Measurements from ENCODE around the gene CNNM3. TPM values are rescaled to one million over a fixed set of nuclear protein-coding genes. Genes with fewer than 3 reads are reported as not detected.
"Not testable (repeated sequence)": the region's sequence is repeated elsewhere in the genome, so short reads cannot be mapped to it uniquely, and the experiment has no call there.

The CNNM3 gene
- 17.1 TPM for total RNA-seq

DNA sequence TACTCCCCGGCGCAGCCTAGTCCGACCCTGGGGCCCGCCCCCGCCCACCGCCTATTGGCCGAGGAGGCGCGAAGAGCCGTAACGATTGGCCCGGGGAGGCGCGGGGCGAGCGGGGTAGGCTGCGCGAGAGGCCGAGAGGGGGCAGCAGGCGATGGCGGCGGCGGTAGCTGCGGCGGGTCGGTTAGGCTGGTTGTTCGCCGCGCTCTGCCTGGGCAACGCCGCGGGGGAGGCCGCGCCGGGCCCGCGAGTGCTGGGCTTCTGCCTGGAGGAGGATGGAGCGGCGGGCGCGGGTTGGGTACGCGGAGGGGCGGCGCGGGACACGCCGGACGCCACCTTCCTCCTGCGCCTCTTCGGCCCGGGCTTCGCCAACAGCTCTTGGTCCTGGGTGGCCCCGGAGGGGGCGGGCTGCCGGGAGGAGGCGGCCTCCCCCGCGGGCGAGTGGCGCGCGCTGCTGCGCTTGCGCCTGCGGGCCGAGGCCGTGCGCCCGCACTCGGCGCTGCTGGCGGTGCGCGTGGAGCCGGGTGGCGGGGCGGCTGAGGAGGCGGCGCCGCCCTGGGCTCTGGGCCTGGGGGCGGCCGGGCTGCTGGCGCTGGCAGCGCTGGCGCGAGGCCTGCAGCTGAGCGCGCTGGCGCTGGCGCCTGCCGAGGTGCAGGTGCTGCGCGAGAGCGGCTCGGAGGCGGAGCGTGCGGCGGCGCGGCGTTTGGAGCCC lies at the start of gene CNNM3:
CNNM3 (plus strand) TSS at position 142 of the 709 bp plus-strand sequence; CDS start at position 152, 10 bp downstream.
- peak; percentile 98 for DNase-seq

DNA sequence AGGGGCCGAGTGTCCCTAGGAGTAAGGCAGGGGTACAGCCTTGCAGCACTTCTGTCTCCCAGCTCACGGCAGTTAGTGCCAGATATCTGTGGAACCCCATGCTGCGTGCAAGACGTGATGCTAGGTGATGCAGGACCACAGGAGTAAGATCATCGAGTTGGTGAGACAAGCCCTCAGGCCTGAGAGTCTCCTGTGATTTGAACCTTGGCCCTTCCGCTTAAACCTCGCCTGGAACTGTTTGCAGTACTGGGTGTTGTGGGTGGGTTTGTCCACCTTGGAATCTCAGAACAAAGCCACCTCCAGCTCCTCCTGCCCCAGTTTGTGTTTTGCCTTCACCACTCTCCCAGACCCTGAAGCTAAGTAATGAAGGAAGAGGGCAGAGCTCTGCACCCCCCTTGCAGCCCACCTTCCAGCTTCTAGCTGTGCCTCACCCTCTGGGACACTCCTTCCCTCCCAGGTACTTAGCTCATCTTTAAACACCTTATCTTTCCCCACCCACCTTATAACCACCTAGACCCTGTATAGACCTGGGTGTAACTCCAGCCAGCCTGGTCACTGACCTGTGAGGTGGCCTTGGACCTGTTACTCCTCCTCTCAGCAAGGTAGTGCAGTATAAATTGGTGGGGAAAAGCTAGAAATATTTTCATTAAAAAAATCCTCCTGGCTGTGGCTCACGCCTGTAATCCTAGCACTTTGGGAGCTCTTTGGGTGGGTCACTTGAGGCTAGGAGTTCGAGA lies 48.8 kb upstream of the CNNM3 start:
- DNase-seq, result no peak

DNA sequence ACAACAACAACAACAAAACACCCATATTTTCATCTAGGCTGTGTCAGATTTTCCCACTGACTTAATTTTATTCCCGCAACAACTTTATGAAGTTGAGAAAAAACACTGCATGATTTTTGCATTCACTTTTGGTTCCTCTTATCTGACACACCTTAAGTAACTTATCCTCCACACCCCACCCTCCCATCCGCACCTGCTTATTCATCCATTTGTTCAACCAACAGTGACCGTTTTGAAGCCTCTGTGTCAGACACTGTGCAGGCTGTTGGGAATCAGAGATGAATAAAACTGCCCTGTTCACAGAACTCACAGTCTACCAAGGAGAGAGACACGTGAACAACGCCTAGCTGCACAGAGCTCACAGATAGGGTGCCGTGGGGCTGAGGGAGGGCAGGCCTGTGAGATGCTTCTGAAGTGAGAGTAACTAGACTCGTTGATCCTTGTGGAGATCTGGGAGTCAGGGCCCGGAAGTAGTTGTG lies 47.9 kb upstream of the CNNM3 start:
- no peak for DNase-seq

DNA sequence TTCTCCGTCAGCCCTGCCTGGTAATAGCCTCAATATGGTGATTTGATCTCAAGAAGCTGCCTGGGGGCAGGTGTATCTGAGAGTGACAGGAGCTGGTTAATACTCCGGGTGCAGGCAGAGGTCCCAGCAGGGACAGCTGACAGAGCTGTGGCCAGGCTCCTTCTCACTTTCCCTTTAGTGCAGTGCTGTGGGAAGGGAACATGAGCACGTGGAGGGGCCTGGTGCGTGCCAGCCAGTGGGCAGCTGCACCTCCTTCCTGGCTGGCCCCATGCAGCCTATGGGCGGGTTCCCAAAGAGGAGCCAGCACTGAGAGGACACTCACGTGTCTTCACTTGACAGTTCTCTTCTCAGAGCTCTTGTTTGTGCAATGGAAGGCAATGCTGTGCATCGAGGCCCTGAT lies 46.3 kb upstream of the CNNM3 start:
- peak; percentile 88 for DNase-seq

DNA sequence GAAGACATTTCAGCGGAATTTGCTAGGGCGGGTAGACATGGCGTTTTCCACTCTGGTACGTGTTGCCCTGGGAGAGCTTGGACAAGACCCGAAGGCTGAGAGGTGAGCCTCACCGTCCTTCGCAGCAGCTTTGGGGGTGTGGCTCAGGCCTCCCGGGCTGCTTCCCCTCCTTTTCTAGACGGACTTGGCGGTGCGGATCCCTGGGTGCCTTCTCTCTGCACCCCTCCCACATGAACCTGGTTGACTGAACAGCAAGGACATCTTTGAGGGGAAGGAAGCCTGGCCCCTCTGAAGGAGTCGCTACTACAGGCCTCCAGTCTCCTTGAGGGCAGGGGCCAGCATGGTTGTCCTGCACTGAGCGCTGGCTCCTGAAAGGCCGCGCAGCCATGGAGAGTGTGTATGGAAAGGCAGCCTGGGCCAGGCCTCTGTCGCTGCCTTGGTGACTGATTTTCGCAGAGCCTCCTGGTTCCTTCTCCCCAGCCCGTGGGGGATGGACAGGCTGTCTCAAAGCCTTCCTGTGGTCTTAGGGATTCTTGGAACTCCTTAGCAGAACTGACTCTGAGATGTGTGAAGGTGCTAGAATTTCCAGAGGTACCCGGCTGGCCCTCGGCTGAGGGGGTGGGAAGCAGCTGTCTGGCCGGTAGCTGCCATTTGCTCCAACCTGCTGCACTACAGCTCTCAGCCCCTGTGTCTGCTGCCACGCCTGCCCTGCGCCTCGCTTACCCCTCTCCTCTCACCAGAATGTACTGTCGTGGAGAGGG lies 45.4 kb upstream of the CNNM3 start:
- peak; percentile 39 for DNase-seq

DNA sequence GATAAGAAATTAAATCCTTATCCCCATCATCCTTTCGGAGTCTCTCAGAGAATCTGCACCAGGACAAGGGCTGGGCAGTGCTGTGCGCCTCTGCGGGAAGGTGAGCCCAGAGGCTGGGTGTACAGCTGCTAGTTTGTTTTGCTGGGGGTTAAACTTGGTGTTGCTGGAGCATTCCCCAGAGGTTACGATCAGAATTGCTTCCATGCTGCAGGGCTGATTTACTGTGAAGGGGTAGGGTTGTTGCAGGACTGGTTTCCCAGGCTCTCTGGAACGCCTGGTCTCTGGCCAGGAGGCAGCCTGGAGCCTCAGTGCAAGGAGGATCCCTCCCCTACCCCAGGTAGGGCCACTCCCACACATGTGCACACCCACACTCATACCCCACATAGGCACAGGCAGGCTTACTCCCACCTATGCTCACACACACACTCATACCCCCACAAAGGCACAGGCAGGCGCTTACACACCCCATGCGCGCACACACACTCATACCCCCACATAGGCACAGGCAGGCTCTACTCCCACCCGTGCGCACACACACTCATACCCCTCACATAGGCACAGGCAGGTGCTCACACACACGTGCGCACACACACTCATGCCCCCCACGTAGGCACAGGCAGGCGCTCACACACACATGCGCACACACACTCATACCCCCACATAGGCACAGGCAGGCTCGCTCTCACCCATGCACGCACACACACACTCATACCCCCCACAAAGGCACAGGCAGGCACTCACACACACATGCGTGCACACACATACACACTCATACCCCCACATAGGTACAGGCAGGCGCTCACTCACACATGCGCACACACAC lies 44.1 kb upstream of the CNNM3 start:
- DNase-seq, result peak; percentile 46

DNA sequence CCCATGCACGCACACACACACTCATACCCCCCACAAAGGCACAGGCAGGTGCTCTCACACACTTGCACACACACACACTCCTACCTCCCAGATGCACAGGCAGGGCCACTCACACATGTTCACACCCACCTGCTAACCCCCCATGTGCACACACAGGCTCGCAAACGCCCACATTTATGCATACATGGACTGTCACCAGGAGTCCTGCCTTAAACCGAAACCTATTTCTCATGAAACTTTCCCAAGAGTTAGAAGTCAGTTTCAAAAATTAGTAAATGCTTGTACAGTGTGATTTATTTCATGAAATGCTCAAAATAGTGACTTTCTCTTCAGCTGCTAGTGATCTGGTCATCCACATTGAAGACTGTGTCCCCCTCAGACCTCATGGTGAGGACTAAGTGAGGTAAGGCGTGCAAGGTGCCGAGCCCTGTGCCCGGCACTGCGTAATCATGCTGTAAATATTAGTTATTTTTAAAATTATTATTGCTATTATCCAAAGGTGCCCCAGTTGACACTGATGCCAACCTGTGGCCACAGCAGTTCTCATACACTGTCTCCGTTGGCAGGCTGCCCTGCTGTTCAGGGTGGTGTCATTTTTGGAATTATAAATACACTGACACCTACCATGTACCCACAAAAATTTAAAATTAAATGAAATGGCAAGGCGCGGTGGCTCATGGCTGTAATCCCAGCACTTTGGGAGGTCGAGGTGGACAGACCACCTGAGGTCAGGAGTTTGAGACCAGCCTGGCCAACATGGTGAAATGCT lies 43.0 kb upstream of the CNNM3 start:
- no peak for DNase-seq

DNA sequence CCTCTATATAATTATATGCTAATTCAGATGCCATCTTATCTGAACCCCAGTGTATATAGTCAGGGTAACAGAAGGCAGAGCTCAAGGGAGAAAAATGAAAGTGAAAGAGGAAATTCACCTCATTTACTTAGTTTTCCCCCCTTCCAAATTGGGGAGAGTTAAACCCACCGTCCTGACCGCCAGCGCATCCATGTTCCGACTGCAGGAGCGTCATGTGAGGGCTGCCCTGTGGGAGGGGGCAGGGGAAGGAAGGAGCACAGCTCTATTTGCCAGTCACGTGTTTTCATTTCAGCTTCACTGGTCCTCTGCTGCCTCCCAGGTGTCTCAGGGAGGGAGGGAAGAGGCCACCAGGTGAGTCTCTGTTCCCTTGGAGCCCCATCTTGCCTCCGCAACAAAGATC lies 42.1 kb upstream of the CNNM3 start:
- DNase-seq, result no peak

DNA sequence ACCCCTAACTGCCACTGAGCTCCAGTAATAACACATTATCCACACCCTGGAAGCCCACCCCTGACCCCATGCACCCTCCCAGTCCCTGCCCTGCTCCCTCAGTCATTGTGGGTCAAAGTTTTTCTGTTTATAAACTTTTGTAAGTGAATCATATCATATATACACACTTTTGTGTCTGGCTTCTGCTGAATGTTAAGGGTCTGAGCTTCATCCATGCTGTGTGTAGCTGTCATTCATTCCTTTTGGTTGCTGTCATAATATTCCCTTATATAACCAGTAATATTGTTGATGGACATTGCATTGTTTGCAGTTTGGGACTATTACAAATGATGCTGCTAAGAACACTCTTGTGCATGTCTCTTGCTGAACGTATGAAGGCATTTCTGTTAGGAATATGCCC lies 40.9 kb upstream of the CNNM3 start:
- DNase-seq, result no peak

DNA sequence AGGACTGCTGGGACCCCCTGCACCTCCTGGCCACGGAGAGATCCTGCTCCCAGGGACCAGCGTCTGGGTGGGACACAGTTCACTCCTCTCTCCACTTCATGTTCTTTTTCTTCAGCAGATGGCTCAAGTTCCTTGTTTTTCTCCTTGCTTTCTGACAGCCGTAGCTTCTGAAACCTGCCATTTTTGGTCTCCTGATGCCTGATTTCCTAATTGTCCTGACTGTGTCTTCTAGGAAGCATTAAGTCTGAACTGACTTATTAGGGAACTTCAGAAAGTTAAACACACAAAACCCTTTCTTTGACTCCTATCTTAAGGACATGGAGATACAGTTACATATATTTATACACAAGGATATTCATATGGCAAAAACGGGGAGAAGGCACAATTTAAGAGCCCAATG lies 32.7 kb upstream of the CNNM3 start:
- no peak for DNase-seq

DNA sequence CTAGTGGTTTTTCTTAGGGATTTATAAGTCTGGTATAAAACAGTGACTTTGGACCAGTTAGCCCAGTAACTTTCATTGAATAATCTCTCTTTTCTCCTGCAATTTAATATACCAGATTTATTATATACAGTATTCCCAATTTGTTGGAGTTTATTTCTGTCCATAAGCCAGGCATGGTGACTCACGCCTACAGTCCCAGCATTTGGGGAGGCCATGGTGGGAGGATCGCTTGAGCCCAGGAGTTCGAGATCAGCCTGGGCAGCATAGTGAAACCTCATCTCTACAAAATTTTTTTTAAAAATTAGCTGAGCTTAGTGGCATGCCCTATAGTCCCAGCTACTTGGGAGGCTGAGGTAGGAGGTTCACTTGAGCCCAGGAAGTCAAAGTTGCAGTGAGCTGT lies 28.7 kb upstream of the CNNM3 start:
- DNase-seq, result no peak

DNA sequence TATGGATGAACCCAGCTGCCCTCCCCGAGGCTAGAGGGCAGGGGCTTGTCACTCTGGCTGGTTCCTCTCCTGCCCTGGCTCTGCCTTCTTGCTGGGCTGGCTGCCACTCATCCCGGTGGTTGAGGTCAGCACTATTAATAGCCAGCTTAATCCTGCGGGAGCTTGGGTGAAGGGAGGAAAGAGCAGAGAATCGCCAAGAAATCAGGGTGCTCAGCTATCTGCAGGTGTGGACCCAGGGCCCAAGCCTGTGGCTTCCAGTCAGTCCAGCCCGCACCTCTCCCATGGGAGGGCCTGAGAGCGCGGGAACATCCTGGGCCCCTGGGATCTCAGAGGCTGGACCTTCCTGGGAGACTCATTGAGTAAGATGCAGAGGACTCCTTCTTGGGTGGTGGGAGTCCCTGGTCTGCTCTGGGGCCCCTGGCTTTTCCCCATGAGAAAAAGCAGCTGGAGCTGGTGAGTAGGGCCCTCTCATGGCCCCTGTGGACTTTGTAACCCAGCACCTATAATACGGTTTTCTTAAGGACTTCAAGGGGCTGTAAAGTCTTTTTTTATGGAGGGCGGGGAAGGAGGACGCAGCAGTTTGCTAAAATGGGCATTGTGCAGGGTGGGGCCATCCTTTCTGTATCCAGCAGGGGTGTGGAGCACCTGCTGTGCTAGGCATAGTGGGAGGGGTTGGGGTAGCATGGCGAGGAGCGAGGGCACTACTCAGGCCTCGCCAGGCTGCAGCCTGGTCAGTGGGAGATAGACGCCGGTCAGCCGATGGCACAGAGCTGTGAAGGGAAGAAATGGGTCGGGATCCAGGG lies 27.4 kb upstream of the CNNM3 start:
- DNase-seq, result peak; percentile 75

DNA sequence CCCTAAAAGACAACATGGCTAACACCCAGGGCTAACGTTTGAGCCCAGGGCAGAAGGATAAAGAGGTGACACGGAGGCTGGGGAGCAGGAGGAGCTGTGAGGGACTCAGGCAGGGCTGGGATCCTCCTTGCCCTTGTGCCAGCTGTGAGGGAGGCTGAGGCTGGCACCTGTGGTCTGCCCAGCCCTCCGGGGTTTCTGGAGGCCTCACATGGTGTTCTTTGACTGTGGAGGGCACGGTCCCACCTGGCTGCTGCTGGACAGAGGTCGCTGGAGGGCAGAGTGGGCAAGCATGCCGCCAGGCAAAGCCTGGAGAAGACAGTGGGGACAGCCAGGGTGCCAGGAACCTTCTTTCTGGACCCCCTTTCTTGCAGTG lies 26.8 kb upstream of the CNNM3 start:
- no peak for DNase-seq

DNA sequence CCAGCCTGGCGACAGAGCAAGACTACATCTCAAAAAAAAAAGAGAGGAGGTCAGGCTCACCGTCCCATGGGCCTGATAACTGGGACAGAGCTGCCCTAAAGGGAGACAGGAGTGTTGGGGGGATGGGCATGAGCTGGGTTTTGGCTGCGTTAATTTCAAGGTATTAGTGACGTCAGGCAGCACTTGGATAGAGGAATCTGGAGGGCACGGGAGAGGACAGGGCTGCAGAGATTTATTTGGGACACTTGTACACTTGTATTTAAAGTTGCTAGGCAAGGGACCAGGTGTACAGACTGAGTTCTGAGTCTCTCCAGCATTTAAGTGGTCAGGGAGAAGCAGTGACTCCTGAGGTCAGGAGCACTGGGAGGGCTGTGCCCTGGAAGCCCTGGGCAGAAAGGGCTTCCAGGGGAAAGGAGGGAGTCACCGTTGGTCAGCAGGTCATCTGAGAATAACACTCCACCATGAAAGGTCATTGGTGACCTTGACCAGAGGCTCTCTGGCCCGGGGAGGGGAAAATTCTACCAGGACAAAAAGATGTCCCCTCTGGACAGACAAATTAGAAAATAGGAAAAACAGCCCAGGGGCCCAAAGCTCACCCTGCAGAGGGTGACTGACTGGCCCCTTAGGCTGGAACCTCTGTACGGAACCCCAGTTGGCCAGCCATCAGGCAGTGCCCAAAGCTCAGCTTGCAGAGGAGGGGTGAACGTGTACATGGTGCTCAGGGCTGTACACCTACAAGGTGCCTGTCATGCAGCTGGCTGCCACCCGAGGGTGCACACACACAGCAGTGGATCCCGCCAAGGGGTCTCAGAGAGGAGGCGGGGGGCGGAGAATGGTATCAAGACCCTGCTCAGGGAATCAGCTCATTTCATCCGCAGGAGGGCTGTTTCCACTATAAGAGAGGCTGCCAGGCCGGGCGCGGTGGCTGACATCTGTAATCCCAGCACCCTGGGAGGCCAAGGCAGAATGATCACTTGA lies 23.0 kb upstream of the CNNM3 start:
- DNase-seq, result no peak

DNA sequence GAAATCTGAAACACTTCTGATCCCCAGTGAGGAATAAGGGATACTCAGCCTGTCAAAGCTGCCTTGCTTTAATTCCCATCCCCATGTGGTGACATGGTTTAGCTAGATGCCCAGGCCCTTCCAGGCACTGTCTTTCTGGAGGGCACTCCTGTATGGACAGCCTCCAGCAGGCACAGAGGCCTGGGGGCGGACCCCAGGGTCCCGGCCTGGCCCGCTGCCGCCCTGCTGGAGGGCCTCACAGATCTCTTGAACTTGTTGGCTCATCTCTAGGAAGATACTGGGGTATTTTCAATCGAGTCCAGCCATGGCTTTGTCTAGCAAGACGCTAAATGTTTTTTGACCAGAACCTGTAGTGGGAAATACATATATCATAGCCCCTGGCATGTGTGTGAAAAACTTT lies 21.0 kb upstream of the CNNM3 start:
- no peak for DNase-seq

DNA sequence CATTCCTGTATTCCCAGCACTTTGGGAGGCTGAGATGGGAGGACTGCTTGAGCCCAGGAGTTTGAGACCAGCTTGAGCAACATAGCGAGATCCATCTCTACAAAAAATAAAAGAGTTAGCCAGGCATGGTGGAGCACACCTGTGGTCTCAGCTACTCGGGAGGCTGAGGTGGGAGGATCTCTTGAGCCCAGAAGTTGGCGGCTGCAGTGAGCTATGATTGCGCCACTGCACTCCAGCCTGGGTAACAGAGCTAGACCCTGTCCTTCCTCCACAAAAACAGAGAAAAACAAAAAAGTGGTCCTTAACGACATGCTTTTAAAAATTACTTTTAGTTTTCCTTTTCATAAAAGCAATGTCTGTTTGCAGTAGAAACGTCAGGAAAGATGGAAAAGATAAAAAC lies 19.6 kb upstream of the CNNM3 start:
- DNase-seq, result not testable (repeated sequence)

DNA sequence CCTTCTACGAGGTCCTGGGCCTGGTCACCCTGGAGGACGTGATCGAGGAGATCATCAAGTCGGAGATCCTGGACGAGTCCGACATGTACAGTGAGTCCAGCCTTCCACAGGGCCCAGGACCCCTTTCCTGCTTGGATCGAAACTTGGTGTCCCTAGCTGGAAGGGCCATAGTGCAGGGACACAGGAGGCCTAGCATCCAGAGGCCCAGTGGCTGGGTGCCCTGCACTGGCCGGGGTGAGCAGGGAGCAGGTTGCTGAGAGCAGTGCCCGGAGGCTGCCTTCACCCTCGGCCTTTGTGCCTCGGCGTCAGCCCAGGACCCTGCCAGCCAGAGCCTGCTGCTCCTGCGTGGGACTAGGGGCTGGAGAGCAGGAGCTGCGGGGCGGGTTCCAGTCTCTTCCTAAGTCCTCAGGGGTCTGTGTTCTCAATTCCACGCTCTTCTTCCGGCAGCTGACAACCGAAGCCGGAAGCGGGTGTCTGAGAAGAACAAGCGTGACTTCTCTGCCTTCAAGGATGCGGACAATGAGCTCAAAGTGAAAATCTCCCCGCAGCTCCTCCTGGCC lies 18.9 kb upstream of the CNNM3 start:
- DNase-seq, result no peak

DNA sequence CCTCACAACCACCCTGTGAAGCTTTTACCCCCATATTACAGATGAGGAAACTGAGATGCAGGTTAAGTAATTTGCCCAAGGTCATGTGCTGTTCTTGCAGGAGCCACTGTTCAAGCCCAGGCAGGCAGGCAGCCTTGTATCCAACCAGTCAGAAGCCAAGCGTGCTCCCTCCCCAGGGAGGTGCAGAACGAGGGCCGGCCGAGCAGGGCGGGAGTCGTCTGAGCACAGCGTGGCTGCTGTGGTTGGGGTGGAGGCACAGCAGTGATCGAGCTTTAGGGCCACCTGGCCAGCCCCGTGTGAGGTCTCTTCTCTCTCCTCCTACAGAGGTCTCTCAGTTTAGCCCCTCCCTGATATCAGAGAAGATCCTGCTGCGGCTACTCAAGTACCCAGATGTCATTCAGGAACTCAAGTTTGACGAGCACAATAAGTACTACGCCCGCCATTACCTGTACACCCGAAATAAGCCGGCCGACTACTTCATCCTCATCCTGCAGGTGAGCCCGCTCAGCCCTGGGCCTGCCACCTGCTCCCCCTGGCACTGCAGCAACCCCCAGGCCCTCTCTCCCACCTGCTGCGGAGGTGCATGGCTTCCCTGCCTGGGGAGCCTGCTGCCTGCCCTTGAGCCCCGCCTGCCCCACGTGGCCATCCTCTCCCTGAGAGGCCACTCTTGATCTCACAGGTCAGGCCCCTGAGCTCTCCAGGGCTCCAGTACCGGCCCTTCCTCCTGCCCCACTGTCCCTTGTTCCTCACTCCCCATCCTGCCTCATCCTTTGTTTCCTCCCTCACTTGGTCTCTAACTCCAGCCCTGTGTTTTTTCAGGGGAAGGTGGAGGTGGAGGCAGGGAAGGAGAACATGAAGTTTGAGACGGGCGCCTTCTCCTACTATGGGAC lies 17.1 kb upstream of the CNNM3 start:
- DNase-seq, result no peak

Data from tongue (tissue), 2 donors.